ENCODE measurements around the gene KCNH2. TPM values are rescaled to one million over a fixed set of nuclear protein-coding genes. Genes with fewer than 3 reads are reported as not detected.

KCNH2 gene
- total and polyA plus RNA-seq, 9 donors = 2.0 to 26.3 (median 6.7) TPM

GRCh38 chr7:150935149-150935548, 43.0 kb downstream of the KCNH2 start:
- intact Hi-C loops (cut with DNase I) = no loop called here

GRCh38 chr7:150934045-150934766, 43.9 kb downstream of the KCNH2 start:
- no peak for DNase-seq
- no peak overlapping the region for H3K27ac ChIP-seq
- 91 to 94% (median 93%) methylated on average over 6 of the region's 6 CpGs for WGBS, 3 donors
- H3K4me1 ChIP-seq (ENCODE audit: insufficient read depth) = no peaks in the 10 kb centered on the region
- intact Hi-C loops (cut with DNase I) = no loop called here
- no peak overlapping the region for H3K4me3 ChIP-seq
- no peaks in the 10 kb centered on the region for H3K9me3 ChIP-seq
- H3K27me3 ChIP-seq = no peaks in the 10 kb centered on the region
- no peaks in the 10 kb centered on the region for H3K36me3 ChIP-seq
- TF ChIP-seq CTCF (IDR thresholded peaks at IDR 0.05) (no peak), EP300 (IDR thresholded peaks at IDR 0.05) (no peak), POLR2A (IDR thresholded peaks at IDR 0.05) (no peak)

More at GRCh38 chr7:150935149-150935548, 43.0 kb downstream of the KCNH2 start:
- Histone ChIP-seq H3K9me3 (no peaks in the 10 kb centered on the region), H3K4me1 (ENCODE audit: insufficient read depth) (no peaks in the 10 kb centered on the region), H3K4me3 (no peak overlapping the region), H3K36me3 (no peaks in the 10 kb centered on the region), H3K27me3 (no peaks in the 10 kb centered on the region), H3K27ac (no peak overlapping the region)
- WGBS, 3 donors = 70 to 83% (median 76%) methylated on average over 4 of the region's 4 CpGs
- no peak for DNase-seq
- TF ChIP-seq POLR2A (IDR thresholded peaks at IDR 0.05) (no peak), EP300 (IDR thresholded peaks at IDR 0.05) (no peak), CTCF (IDR thresholded peaks at IDR 0.05) (no peak)

- 67 to 70% (median 69%) methylated on average over 7 of the region's 7 CpGs for WGBS, 3 donors
- no peaks in the 10 kb centered on the region for H3K9me3 ChIP-seq
- H3K27ac ChIP-seq = no peak overlapping the region
- intact Hi-C loops (cut with DNase I) = no loop called here
- no peaks in the 10 kb centered on the region for H3K4me1 ChIP-seq (ENCODE audit: insufficient read depth)
- H3K36me3 ChIP-seq = no peaks in the 10 kb centered on the region
- no peaks in the 10 kb centered on the region for H3K27me3 ChIP-seq
- no peak for DNase-seq
- H3K4me3 ChIP-seq = no peak overlapping the region
- TF ChIP-seq POLR2A (IDR thresholded peaks at IDR 0.05) (no peak), EP300 (IDR thresholded peaks at IDR 0.05) (no peak), CTCF (IDR thresholded peaks at IDR 0.05) (no peak)
Measured at GRCh38 chr7:150931199-150931869, 46.8 kb downstream of the KCNH2 start.

- Histone ChIP-seq H3K36me3 (no peaks in the 10 kb centered on the region), H3K27ac (no peak overlapping the region), H3K27me3 (no peaks in the 10 kb centered on the region), H3K9me3 (no peaks in the 10 kb centered on the region), H3K4me1 (ENCODE audit: insufficient read depth) (no peaks in the 10 kb centered on the region), H3K4me3 (no peak overlapping the region)
- DNase-seq = no peak
- intact Hi-C loops (cut with DNase I) = loop anchor here in 1 of 4 donors (1.0 kb wide), 1 partner anchor 18 kb away; no protein-coding TSS in a partner anchor
- no peak for TF ChIP-seq EP300 (IDR thresholded peaks at IDR 0.05)
- no peak for TF ChIP-seq CTCF (IDR thresholded peaks at IDR 0.05)
- no peak for TF ChIP-seq POLR2A (IDR thresholded peaks at IDR 0.05)
- 89 to 92% (median 91%) methylated on average over 3 of the region's 3 CpGs for WGBS, 3 donors
Measured at GRCh38 chr7:150928541-150928940, 49.6 kb downstream of the KCNH2 start.
